Activated CD4-positive, alpha-beta memory T cell treated with anti-CD3 and anti-CD28 coated beads, Interleukin-2, amount 10 ng/mL, durations not matched to agents 7 days and 5 days (primary cell): ENCODE measurements around the gene ANGPTL4. TPM values are rescaled to one million over a fixed set of nuclear protein-coding genes. Genes with fewer than 3 reads are reported as not detected.

Experiments
- CTCF ChIA-PET: fragments of 350-600 bp; sonication (Branson Sonifier 250); formaldehyde crosslinking; loops from one replicate; lab custom pipeline; 2021; ENCODE audit warnings: antibody characterized with exemption, inconsistent platforms; lab: Charles Lee
- POLR2A ChIA-PET: fragments of 350-600 bp; sonication (Branson Sonifier 250); formaldehyde crosslinking; loops from one replicate; lab custom pipeline; 2021; ENCODE audit warnings: antibody characterized with exemption; lab: Charles Lee
- DNase-seq: peaks from one replicate; pipeline ENCODE4 v3.0.0-alpha.2; 2020
- H3K27ac Mint-ChIP-seq: one replicate; pipeline ENCODE4 v1.8.0; 2021; ENCODE audit warnings: mild to moderate bottlenecking, mixed read lengths
- H3K27me3 Mint-ChIP-seq: one replicate; pipeline ENCODE4 v1.8.0; 2021; ENCODE audit warnings: mixed read lengths
- H3K36me3 Mint-ChIP-seq: one replicate; pipeline ENCODE4 v1.8.0; 2021; ENCODE audit warnings: low read depth, mixed read lengths
- H3K4me1 Mint-ChIP-seq: one replicate; pipeline ENCODE4 v1.8.0; 2021; ENCODE audit warnings: mixed read lengths
- H3K4me3 Mint-ChIP-seq: one replicate; pipeline ENCODE4 v1.8.0; 2021; ENCODE audit warnings: mild to moderate bottlenecking, mixed read lengths
- H3K9me3 Mint-ChIP-seq: one replicate; pipeline ENCODE4 v1.8.0; 2021; ENCODE audit warnings: mixed read lengths
- total RNA-seq, 2 experiments: library from RNA; stranded (reverse); gene quantifications; one replicate each; pipeline ENCODE4 v1.2.3, GENCODE V29; 2021

The ANGPTL4 gene
- total RNA-seq, 2 experiments from 2014 or later: 1.2 to 1.4 TPM

GRCh38 chr19:8421484-8422461 is 57.8 kb downstream of the ANGPTL4 start:
- no peak for DNase-seq
- POLR2A ChIA-PET: interaction anchor here (1.7 kb wide), 1 partner anchor 24 kb away, joined by 5 read pairs; the partner anchor contains the start of gene HNRNPM
- no peak overlapping the region for H3K4me3 Mint-ChIP-seq

GRCh38 chr19:8423817-8424223 is 59.9 kb downstream of the ANGPTL4 start:
- Mint-ChIP-seq H3K36me3 (peaks cover 7% of the 10 kb centered on the region), H3K4me3 (no peak overlapping the region), H3K9me3 (no peaks in the 10 kb centered on the region), H3K4me1 (no peaks in the 10 kb centered on the region), H3K27ac (no peak overlapping the region), H3K27me3 (no peaks in the 10 kb centered on the region)
- POLR2A ChIA-PET: interaction anchor here (1.4 kb wide), 1 partner anchor 10 kb away, joined by 4 read pairs; no protein-coding TSS in a partner anchor
- DNase-seq: no peak
- CTCF ChIA-PET: interaction anchor here (0.6 to 1.3 kb wide), 3 partner anchors 10 to 71 kb away, joined by 3 to 4 read pairs (median 3); no protein-coding TSS in a partner anchor

More at GRCh38 chr19:8421484-8422461, 57.8 kb downstream of the ANGPTL4 start:
- Mint-ChIP-seq H3K4me1 (no peaks in the 10 kb centered on the region), H3K36me3 (peaks cover 7% of the 10 kb centered on the region), H3K27ac (no peak overlapping the region), H3K27me3 (no peaks in the 10 kb centered on the region), H3K9me3 (no peaks in the 10 kb centered on the region)
- CTCF ChIA-PET: no interaction called here

Other genes with a start within 250 kb of the ANGPTL4 start
- not detected for gene FBN3, start 214.6 kb upstream of the ANGPTL4 start, total RNA-seq
- 10 to 100 TPM; 23.2 TPM for gene CERS4, start 154.8 kb upstream of the ANGPTL4 start, total RNA-seq
- 10 to 100 TPM; 37.7 to 40.4 TPM for gene CD320, start 55.8 kb upstream of the ANGPTL4 start, total RNA-seq
- 10 to 100 TPM; 67.1 to 67.3 TPM for gene NDUFA7, start 42.8 kb upstream of the ANGPTL4 start, total RNA-seq
- gene RPS28, start 42.7 kb upstream of the ANGPTL4 start, total RNA-seq: 1,000 to 10,000 TPM; 1,605 to 1,659 TPM
- gene KANK3, start 20.9 kb upstream of the ANGPTL4 start, total RNA-seq: 1 to 10 TPM; 7.4 to 8.7 TPM
- gene RAB11B, start 26.2 kb downstream of the ANGPTL4 start, total RNA-seq: 10 to 100 TPM; 90.9 to 93.7 TPM
- 10 to 100 TPM; 20.6 to 20.8 TPM for gene MARCHF2, start 49.1 kb downstream of the ANGPTL4 start, total RNA-seq
- gene HNRNPM, start 80.8 kb downstream of the ANGPTL4 start, total RNA-seq: 100 to 1,000 TPM; 205 to 211 TPM
- gene PRAM1, start 138.5 kb downstream of the ANGPTL4 start, total RNA-seq: under 1 TPM; 0.58 to 0.63 TPM
- 10 to 100 TPM; 29.7 to 33.3 TPM for gene ZNF414, start 150.0 kb downstream of the ANGPTL4 start, total RNA-seq
- gene MYO1F, start 213.3 kb downstream of the ANGPTL4 start, total RNA-seq: 100 to 1,000 TPM; 420 TPM
- 1 to 10 TPM; 2.6 to 2.8 TPM for gene ADAMTS10, start 246.6 kb downstream of the ANGPTL4 start, total RNA-seq